ENCODE measurements around the gene DCPS.
"Not testable (repeated sequence)": the region's sequence is repeated elsewhere in the genome, so short reads cannot be mapped to it uniquely, and the experiment has no call there.

The DCPS gene

GRCh38 chr11:126293726-126294125 lies 10.1 kb upstream of the DCPS start:
- no peak for DNase-seq

GRCh38 chr11:126297004-126297403 lies 6.9 kb upstream of the DCPS start:
- no peak for DNase-seq

GRCh38 chr11:126304457-126305075 lies 706 bp downstream of the DCPS start:
- DNase-seq, result no peak

GRCh38 chr11:126305699-126306098 lies 1.8 kb downstream of the DCPS start:
- DNase-seq, result no peak

GRCh38 chr11:126307706-126308105 lies 3.8 kb downstream of the DCPS start:
- DNase-seq, result no peak

GRCh38 chr11:126308271-126308671 lies 4.4 kb downstream of the DCPS start:
- DNase-seq, result no peak

- not testable (repeated sequence) for DNase-seq
These were observed 4.9 kb downstream of the DCPS start for GRCh38 chr11:126308771-126309170.

GRCh38 chr11:126310200-126310991 lies 6.5 kb downstream of the DCPS start:
- peak; percentile 66 for DNase-seq

GRCh38 chr11:126310992-126311310 lies 7.1 kb downstream of the DCPS start:
- DNase-seq, result no peak

- no peak for DNase-seq
These were observed 7.8 kb downstream of the DCPS start for GRCh38 chr11:126311401-126312291.

GRCh38 chr11:126312961-126313360 lies 9.1 kb downstream of the DCPS start:
- DNase-seq, result no peak

GRCh38 chr11:126313826-126314225 lies 10.0 kb downstream of the DCPS start:
- DNase-seq, result no peak

GRCh38 chr11:126317432-126317755 lies 13.5 kb downstream of the DCPS start:
- no peak for DNase-seq

GRCh38 chr11:126317756-126318573 lies 14.1 kb downstream of the DCPS start:
- DNase-seq, result no peak

- no peak for DNase-seq
These were observed 14.9 kb downstream of the DCPS start for GRCh38 chr11:126318574-126319373.

- DNase-seq, result no peak
These were observed 15.5 kb downstream of the DCPS start for GRCh38 chr11:126319374-126319740.

GRCh38 chr11:126322996-126323395 lies 19.1 kb downstream of the DCPS start:
- no peak for DNase-seq

- DNase-seq, result no peak
These were observed 23.6 kb downstream of the DCPS start for GRCh38 chr11:126327281-126328000.

- no peak for DNase-seq
These were observed 24.1 kb downstream of the DCPS start for GRCh38 chr11:126328001-126328390.

- DNase-seq, result no peak
These were observed 24.6 kb downstream of the DCPS start for GRCh38 chr11:126328444-126328843.

GRCh38 chr11:126328938-126329643 lies 25.2 kb downstream of the DCPS start:
- no peak for DNase-seq
